SK-N-SH treated with all-trans-retinoic acid at 6 μM for 48 hours (cell line): ENCODE measurements around the gene ROM1.

Experiments
- ESRRG ChIP-seq: fragments of 250-450 bp; sonication (Bioruptor Pico); IDR thresholded peaks from 2 replicates; pipeline ENCODE4 v1.6.1; 2021; ENCODE audit warnings: mild to moderate bottlenecking
- RARB ChIP-seq: fragments of 250-450 bp; sonication (Bioruptor Pico); IDR thresholded peaks from 2 replicates; pipeline ENCODE4 v1.8.0; 2021; ENCODE audit warnings: mild to moderate bottlenecking, moderate library complexity

- no peak for TF ChIP-seq ESRRG (CRISPR knock-in tag)
- TF ChIP-seq RARB, result no peak
Observed at GRCh38 chr11:62605467-62605866, 7.6 kb upstream of the ROM1 start.
